ENCODE results near the gene UBN2.
A peak's percentile ranks its signal among the peaks of the same experiment; 100 is the strongest.
"Not testable (repeated sequence)": the region's sequence is repeated elsewhere in the genome, so short reads cannot be mapped to it uniquely, and the experiment has no call there.

UBN2 gene

DNA sequence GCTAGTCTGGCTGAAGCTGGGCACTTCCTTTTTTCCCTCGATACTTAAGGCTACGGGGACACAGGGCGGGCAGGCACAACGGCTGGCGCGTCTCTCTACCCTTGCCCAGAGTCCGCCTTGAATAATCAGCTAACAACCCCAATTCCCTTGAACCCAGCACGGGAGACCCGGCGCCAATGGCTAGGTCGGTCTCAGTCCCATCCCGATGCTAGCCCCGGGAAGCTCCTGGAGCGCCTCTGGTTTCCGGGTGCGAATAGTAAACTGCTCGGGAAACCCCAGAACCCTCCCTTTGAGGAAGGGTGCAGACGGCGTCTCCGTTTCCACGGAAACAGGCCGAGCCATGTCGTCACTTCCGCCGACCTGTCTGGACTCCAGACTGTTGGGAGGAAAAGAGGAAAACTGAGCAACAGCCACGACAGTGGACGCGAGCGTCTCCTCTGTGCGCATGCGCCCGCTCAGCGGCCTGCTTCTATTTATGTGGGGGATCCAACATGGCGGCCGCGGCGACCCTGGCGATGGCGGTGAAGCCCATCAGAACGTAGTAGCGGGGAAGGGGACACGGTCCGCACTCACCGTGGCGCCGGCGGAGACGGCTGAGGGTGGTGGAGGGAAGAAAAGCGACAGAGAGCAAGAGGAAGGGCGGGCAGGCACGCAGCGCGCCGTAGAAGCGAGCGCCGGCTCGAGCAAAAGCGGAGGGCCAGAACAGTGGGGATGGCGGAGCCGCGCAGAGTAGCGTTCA lies at the start of gene UBN2:
TSS of gene UBN2 (plus strand) at position 464 of the 739 bp plus-strand sequence. CDS start at position 712, 248 bp downstream.
- peak; percentile 91 to 92 for DNase-seq

DNA sequence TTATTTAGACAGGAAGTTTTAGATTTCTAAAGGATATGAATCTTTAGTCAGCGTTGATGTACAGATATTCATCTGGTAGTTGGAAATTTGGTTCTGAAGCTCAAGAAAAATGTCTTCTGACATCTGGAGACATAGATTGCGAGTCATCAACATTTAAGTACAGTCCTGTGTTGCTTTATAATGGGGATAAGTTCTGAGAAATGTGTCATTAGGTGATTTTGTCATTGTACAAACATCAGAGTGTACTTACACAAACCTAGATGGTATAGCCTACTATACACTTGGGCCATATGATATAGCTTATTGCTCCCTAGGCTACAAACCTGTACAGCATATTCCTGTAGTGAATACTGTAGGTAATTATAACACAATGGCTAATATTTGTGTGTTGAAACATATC lies 49.6 kb upstream of the UBN2 start:
- DNase-seq: no peak

DNA sequence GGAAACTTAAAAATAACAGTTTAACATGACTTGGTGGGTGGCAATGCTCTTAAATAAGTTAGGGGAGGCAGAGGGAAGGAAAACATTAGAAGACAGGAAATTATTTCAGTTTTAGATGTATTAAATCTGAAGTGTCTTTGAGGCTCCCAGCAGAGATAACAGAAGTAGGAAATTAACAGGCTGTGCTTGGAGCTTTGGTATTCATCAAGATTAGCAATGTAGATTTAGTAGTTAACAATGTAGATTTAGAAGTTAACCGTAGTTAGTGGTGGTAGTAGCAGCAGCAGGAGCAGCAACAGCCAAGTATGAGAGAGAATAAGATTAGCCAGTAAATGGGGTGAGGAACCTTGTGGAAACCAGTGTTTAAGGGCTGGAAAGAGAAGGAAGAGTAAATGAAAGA lies 48.7 kb upstream of the UBN2 start:
- no peak for DNase-seq

DNA sequence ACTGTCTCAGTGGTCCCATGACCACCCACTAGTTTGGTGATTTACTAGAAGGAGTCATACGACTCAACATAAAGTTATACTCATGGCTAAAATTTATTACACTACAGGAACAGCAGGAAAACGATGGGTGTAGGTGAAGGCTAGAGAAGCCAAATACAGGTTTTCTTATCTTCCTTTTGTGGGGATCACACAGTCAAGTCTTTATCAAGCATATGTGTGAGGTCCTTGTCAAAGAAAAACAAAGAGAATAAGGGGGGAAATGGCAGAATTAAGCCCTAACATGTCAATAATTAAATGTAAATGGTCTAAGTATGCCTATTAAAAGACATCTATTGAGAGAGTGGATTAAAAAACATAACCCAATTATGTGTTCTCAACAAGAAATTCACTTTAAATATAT lies 47.8 kb upstream of the UBN2 start:
- no peak for DNase-seq

- no peak for DNase-seq
Measured at GRCh38 chr7:139183878-139184338, 47.1 kb upstream of the UBN2 start.

DNA sequence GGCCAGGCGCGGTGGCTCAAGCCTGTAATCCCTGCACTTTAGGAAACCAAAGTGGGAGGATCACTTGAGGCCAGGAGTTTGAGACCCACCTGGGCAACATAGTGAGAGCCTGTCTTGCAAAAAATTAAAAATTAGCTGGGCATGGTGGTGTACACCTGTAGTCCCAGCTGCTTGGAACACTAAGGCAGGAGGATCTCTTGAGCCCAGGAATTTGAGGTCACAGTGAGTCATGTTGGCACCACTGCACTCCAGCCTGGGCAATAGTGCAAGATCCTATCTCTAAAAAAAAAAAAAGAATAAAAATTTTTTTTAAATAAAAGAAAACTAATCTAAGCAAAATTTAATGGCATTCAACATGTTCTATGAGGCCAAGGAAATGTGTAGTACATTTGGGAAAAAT lies 44.9 kb upstream of the UBN2 start:
- DNase-seq: no peak

DNA sequence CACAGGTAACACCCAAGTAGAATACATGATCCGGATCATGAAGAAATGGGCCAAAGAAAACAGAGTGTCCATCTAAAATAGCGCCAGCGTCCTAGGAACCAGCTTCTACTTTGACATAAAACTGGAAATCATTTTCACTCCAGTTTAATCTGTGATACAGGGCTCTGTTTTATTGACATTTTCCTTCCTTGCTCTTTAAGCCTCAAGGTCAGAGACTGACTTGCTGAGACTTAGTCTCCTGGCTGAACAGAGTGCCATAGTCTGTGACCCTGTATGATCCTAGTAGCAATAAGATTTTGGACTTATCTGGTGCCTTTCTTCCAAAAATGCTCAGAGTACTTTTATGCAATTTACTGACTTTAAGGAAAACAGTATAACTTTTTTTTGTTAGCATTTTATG lies 41.7 kb upstream of the UBN2 start:
- no peak for DNase-seq

DNA sequence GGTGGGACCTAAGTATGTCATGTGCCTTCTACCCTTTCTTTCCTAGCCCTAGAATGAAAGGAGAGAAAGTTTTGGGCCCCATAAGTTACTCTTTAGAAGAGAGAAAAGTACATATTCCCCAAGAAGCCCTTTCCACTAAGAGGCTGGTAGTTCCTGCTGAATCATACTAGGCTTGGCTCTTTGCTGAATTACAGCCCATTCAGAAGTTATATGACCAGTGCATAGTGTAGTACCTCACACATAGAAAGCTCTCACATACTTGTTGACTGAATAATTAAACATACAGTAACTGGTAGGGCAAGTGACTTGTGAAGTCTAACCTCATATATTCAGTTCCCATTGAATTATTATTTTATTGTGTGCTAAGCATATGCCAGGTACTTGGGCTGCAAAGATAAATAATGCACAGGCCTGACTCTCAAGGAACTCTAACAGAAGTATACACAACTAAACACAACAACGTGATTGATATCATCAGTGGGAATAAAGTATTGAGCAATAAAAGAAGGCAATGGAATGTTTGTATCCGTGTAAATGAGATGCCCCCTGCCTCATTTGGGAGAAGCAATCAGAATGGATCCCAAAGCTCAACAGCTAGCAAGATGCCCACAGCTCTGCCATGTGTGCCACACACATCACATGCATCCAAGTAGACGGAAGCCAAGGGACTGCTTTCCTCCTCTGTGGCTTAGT lies 38.9 kb upstream of the UBN2 start:
- DNase-seq: no peak

DNA sequence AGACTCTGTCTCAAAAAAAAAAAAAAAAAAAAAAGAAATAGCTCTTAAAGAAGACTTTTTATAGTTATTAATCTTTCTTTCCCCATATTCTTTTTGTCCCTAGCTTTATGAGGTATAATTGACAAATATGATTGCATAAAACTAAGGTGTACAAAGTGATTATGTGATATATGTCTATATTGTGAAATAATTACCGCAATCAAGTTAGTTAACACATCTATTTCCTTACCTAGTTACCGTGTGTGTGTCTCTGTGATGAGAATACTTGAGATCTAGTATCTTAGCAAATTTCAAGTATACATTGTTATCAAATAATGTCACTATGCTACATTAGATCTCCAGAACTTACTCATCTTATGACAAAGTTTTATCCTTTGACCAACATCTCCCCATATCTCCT lies 30.7 kb upstream of the UBN2 start:
- DNase-seq: no peak

DNA sequence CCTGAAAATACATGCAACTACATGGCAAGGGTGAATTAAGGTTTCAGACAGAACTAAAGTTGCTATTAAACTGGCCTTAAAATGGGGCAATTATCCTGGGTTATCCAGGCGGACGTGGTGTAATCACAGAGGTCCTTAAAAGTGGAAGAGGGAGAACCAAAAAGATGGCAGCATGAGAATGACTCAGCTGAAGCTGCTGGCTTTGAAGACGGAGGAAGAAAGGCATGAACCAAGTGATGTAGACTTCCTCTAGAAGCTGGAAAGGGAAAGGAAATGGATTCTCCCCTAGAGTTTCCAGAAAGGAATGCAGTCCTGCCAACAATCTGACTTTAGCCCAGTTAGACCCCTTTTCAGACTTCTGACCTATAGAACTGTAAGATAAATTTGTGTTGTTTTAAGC lies 27.0 kb upstream of the UBN2 start:
- DNase-seq: no peak

DNA sequence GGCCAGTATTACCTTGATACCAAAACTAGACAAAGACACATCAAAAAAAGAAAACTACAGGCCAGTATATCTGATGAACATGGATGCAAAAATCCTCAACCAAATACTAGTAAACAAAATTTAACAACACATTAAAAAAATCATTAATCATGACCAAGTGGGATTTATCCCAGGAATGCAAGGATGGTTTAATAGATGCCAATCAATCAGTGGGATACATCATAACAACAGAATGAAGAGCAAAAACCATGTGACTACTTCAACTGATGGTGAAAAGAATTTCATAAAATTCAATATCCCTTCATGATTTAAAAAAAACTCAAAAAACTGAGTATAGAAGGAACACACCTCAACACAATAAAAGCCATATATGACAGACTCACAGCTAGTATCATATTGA lies 25.2 kb upstream of the UBN2 start:
- no peak for DNase-seq

- DNase-seq: no peak
Measured at GRCh38 chr7:139212133-139212532, 18.9 kb upstream of the UBN2 start.

DNA sequence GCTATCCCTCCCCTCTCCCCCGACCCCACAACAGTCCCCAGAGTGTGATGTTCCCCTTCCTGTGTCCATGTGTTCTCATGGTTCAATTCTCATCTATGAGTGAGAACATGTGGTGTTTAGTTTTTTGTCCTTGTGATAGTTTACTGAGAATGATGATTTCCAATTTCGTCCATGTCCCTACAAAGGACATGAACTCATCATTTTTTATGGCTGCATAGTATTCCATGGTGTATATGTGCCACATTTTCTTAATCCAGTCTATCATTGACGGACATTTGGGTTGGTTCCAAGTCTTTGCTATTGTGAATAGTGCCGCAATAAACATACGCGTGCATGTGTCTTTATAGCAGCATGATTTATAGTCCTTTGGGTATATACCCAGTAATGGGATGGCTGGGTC lies 17.5 kb upstream of the UBN2 start:
- not testable (repeated sequence) for DNase-seq

DNA sequence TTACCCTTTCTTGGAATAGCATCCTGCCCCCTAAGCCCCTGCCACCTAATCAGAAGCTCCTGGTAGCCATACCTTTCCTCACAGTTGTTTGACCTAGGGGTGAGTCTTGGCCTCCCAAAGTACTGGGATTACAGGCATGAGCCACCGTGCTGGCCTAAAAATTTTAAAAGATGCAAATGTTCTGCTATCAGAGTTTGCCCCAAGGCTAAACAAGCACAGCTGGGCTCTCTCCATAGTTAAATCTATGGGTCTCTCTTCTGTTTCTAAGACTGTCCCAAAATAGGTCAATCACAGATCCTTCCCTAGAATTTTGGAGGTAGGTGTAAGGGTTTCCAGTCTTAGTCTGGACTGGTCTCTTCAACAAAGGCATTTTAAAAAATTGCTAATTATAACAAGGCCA lies 12.9 kb upstream of the UBN2 start:
- no peak for DNase-seq

GRCh38 chr7:139224219-139224618 lies 6.8 kb upstream of the UBN2 start:
- no peak for DNase-seq

- DNase-seq: not testable (repeated sequence)
Measured at GRCh38 chr7:139224836-139225235, 6.2 kb upstream of the UBN2 start.

- DNase-seq: not testable (repeated sequence)
Measured at GRCh38 chr7:139225286-139226157, 5.5 kb upstream of the UBN2 start.

DNA sequence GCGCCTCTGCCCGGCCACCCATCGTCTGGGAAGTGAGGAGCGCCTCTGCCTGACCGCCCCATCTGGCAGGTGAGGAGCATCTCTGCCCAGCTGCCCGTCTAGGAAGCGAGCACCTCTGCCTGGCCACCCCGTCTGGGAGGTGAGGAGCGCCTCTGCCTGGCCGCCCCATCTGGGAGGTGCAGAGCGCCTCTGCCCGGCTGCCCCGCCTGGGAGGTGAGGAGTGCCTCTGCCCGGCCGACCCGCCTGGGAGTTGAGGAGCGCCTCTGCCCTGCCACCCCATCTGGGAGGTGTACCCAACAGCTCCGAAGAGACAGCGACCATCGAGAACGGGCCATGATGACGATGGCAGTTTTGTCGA lies 4.9 kb upstream of the UBN2 start:
- DNase-seq: not testable (repeated sequence)

DNA sequence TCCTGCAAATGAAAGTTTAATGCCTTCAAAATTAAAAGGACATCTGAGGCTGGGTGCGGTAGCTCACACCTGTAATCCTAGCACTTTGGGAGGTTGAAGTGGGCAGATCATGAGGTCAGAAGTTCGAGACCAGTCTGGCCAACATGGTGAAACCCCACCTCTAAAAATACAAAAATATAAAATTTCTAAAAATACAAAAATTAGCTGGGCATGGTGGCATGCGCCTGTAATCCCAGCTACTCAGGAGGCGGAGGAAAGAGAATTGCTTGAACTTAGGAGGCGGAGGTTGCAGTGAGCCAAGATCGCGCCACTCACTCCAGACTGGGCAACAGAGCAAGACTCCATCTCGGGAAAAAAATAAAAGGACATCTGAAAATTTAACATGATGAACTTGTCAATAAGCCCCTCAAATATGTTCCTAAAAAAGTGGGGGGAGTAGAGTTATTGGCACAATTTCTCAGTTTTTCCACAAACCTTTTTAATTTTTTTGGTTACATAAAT lies 4.0 kb upstream of the UBN2 start:
- not testable (repeated sequence) for DNase-seq

DNA sequence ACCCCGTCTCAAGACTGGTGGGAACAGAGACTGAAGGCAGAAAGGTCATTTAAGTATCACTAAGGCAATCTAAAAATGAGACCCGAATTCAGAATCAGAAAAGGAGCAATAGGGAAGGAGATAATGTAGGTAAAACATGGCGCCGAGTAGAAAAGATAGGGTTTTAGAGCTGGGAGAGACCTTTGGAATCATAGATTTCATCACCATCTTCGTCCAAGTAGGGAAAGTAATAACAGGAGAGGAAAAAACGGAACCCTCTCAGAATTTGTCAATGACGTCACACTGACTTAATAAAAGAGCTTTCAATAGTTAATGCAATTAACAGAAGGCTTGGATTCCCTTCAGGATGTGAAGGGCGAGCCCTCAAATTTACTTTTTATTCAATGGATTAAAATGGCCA lies 1.0 kb upstream of the UBN2 start:
- DNase-seq: no peak

- no peak for DNase-seq
Measured at GRCh38 chr7:139230484-139230773, 608 bp upstream of the UBN2 start.

DNA sequence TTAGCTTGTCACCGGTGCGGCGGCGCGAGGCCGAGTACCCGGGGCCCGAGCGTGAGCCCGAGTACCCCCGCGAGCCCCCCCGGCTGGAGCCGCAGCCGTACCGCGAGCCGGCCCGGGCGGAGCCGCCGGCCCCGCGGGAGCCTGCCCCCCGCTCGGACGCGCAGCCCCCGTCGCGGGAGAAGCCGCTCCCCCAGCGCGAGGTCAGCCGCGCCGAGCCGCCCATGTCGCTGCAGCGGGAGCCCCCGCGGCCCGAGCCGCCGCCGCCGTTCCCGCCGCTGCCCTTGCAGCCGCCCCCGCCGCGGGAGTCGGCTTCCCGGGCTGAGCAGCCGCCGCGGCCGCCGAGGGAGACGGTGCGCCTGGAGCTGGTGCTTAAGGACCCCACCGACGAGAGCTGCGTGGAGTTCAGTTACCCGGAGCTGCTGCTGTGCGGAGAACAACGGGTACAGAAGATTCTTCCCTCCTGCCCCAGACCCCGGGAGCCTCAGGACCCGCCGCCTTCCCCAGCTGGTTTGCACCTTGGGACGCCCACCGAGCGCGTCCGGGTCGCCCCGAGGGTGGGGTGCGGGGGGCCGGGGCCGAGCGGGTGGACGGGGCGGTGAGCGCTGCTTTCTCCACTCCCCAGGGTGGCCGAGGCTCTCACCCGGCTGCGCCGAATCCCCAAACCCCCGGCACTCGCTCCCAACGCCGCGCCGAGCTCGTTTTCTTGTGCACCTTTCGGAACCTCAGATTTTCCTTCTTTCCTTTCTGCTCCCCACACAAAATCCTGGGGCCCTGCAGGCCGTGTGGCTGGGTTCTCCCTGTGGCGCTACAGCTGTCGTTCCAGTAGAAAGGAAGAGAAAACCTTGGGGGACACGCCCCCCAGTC lies 708 bp downstream of the UBN2 start:
- DNase-seq: peak; percentile 4 to 17

DNA sequence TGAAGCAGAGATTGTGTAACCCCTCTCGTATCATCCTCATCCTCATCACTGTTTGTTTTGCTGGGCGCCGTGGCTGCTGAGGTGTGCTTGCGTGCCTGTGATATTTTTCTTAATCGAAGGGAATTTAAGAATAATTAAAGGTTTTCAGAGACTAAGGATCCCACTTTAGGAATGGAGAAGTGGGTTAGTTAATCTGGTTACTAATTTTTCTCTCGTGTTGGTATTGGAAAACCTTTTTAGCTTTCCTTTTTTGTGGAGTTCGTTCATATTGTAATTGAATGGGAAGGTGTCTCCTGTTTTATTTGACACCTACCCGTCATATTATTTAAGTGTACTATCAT lies 1.3 kb downstream of the UBN2 start:
- no peak for DNase-seq

Measured in stimulated activated CD4-positive, alpha-beta T cell treated with anti-CD3 and anti-CD28 coated beads, Interleukin-4, amount 100 ng/mL, for 4 hours (primary cell).